Endothelial cell (in vitro differentiated cells): ENCODE measurements around the gene TECTA. TPM values are rescaled to one million over a fixed set of nuclear protein-coding genes. Genes with fewer than 3 reads are reported as not detected.

Experiments used
- DNase-seq: peaks from one replicate; pipeline ENCODE4 v3.0.0; 2021; ENCODE audit warnings: low spot score
- H3K27ac Mint-ChIP-seq: one replicate; pipeline ENCODE4 v1.8.0; 2021; ENCODE audit warnings: mixed read lengths, inconsistent platforms; ENCODE audit not compliant: unreplicated experiment
- H3K27me3 Mint-ChIP-seq: one replicate; pipeline ENCODE4 v1.8.0; 2021; ENCODE audit warnings: mild to moderate bottlenecking, moderate library complexity, mixed read lengths, inconsistent platforms; ENCODE audit not compliant: unreplicated experiment
- H3K36me3 Mint-ChIP-seq: one replicate; pipeline ENCODE4 v1.8.0; 2021; ENCODE audit warnings: mild to moderate bottlenecking, low read depth, mixed read lengths, inconsistent platforms; ENCODE audit not compliant: unreplicated experiment
- H3K4me1 Mint-ChIP-seq: one replicate; pipeline ENCODE4 v1.8.0; 2021; ENCODE audit warnings: mild to moderate bottlenecking, mixed read lengths, inconsistent platforms; ENCODE audit not compliant: unreplicated experiment
- H3K4me3 Mint-ChIP-seq: one replicate; pipeline ENCODE4 v1.8.0; 2021; ENCODE audit warnings: mild to moderate bottlenecking, mixed read lengths, inconsistent platforms; ENCODE audit not compliant: unreplicated experiment
- H3K9me3 Mint-ChIP-seq: one replicate; pipeline ENCODE4 v1.8.0; 2021; ENCODE audit warnings: mixed read lengths, inconsistent platforms; ENCODE audit not compliant: unreplicated experiment
- CTCF ChIP-seq: fragments of 200-600 bp; sonication (generic); IDR thresholded peaks from one replicate; pipeline ENCODE4 v1.5.0; 2021; ENCODE audit warnings: antibody characterized with exemption; ENCODE audit not compliant: unreplicated experiment
- total RNA-seq: library from RNA; stranded (reverse); fragmentation: NEBNext Ultra II Directional; extraction: Animal tissue kit (Norgen Biotek cat#: 25700); gene quantifications from one replicate; pipeline ENCODE4 v1.2.1, GENCODE V29; 2021; ENCODE audit not compliant: unreplicated experiment

TECTA gene
- total RNA-seq, 1 donor from 2014 or later, result 2.2 TPM

- no peak for TF ChIP-seq CTCF
- peaks cover under 1% of the 10 kb centered on the region for H3K27me3 Mint-ChIP-seq
- no peak overlapping the region for H3K4me3 Mint-ChIP-seq
- peaks cover 30% of the 10 kb centered on the region for H3K36me3 Mint-ChIP-seq
- H3K4me1 Mint-ChIP-seq, result peaks cover 12% of the 10 kb centered on the region
- DNase-seq, result no peak
- peaks cover 10% of the 10 kb centered on the region for H3K9me3 Mint-ChIP-seq
- no peak overlapping the region for H3K27ac Mint-ChIP-seq
Measured at GRCh38 chr11:121122328-121122727, 21.3 kb downstream of the TECTA start.

- Mint-ChIP-seq H3K4me3 (no peak overlapping the region), H3K4me1 (peaks cover 8% of the 10 kb centered on the region), H3K36me3 (peaks cover 30% of the 10 kb centered on the region), H3K9me3 (peaks cover 10% of the 10 kb centered on the region), H3K27ac (no peak overlapping the region), H3K27me3 (peaks cover 5% of the 10 kb centered on the region)
- TF ChIP-seq CTCF, result no peak
- no peak for DNase-seq
Measured at GRCh38 chr11:121123496-121124069, 22.5 kb downstream of the TECTA start.

GRCh38 chr11:121127809-121128208, 26.8 kb downstream of the TECTA start:
- Mint-ChIP-seq H3K9me3 (peaks cover 10% of the 10 kb centered on the region), H3K27ac (no peak overlapping the region), H3K36me3 (peaks cover 11% of the 10 kb centered on the region), H3K4me1 (peaks cover 8% of the 10 kb centered on the region), H3K4me3 (no peak overlapping the region), H3K27me3 (peaks cover 5% of the 10 kb centered on the region)
- no peak for TF ChIP-seq CTCF
- DNase-seq, result no peak

GRCh38 chr11:121129362-121130340, 28.6 kb downstream of the TECTA start:
- TF ChIP-seq CTCF, result no peak
- Mint-ChIP-seq H3K4me3 (no peak overlapping the region), H3K27me3 (peaks cover 5% of the 10 kb centered on the region), H3K27ac (no peak overlapping the region), H3K4me1 (peaks cover 1% of the 10 kb centered on the region), H3K36me3 (no peaks in the 10 kb centered on the region), H3K9me3 (no peaks in the 10 kb centered on the region)
- no peak for DNase-seq

GRCh38 chr11:121131656-121132055, 30.6 kb downstream of the TECTA start:
- Mint-ChIP-seq H3K9me3 (no peaks in the 10 kb centered on the region), H3K4me3 (no peak overlapping the region), H3K4me1 (no peaks in the 10 kb centered on the region), H3K27ac (no peak overlapping the region), H3K27me3 (peaks cover 5% of the 10 kb centered on the region), H3K36me3 (no peaks in the 10 kb centered on the region)
- TF ChIP-seq CTCF, result no peak
- no peak for DNase-seq
